ENCODE measurements around the gene DSCAML1. TPM values are rescaled to one million over a fixed set of nuclear protein-coding genes. Genes with fewer than 3 reads are reported as not detected.

Gene DSCAML1
- total RNA-seq, 2 experiments from 2014 or later, result not detected

GRCh38 chr11:117528097-117528721 lies 268.8 kb downstream of the DSCAML1 start:
- DNase-seq (ENCODE audit: low spot score), result no peak
- no peak overlapping the region for H3K27ac ChIP-seq (ENCODE audit: low read depth, low read length, poor library complexity, severe bottlenecking)
- no peaks in the 10 kb centered on the region for H3K9me2 ChIP-seq (ENCODE audit: insufficient read depth, low read length)
- no peaks in the 10 kb centered on the region for H4K20me1 ChIP-seq (ENCODE audit: insufficient read depth, low read length)
- H2AFZ ChIP-seq (ENCODE audit: low read length), result no peak overlapping the region
- no peaks in the 10 kb centered on the region for H3K36me3 ChIP-seq (ENCODE audit: insufficient read depth, low read length)
- no peak overlapping the region for H3K4me3 ChIP-seq (ENCODE audit: low read depth, low read length, poor library complexity, severe bottlenecking)
- POLR2A ChIA-PET, result no interaction called here
- H3K79me2 ChIP-seq (ENCODE audit: insufficient read depth, low read depth, low read length), result no peaks in the 10 kb centered on the region
- CTCF ChIA-PET (ENCODE audit: unreplicated experiment), result no interaction called here
- TF ChIP-seq CTCF (conservative IDR thresholded peaks at IDR 0.05; ENCODE audit: low read length), result no peak
- TF ChIP-seq EZH2phosphoT487 (IDR thresholded peaks at IDR 0.05; ENCODE audit: borderline replicate concordance, low read depth, low read length), result no peak
- BruUV-seq (replicated peaks), result no TSS peak
- no peak overlapping the region for H3K4me2 ChIP-seq (ENCODE audit: low read length)
- intact Hi-C loops (cut with micrococcal nuclease; ENCODE audit: unreplicated experiment), result no loop called here
- H3K4me1 ChIP-seq (ENCODE audit: insufficient read depth, low read length, poor library complexity, severe bottlenecking), result no peaks in the 10 kb centered on the region
- no peaks in the 10 kb centered on the region for H3K9me3 ChIP-seq (ENCODE audit: low read length)

GRCh38 chr11:117527271-117527670 lies 269.7 kb downstream of the DSCAML1 start:
- no TSS peak for BruUV-seq (replicated peaks)
- POLR2A ChIA-PET, result no interaction called here
- Histone ChIP-seq H3K4me2 (ENCODE audit: low read length) (no peak overlapping the region), H3K79me2 (ENCODE audit: insufficient read depth, low read depth, low read length) (no peaks in the 10 kb centered on the region), H3K36me3 (ENCODE audit: insufficient read depth, low read length) (no peaks in the 10 kb centered on the region), H2AFZ (ENCODE audit: low read length) (no peak overlapping the region), H3K9me3 (ENCODE audit: low read length) (no peaks in the 10 kb centered on the region), H3K4me1 (ENCODE audit: insufficient read depth, low read length, poor library complexity, severe bottlenecking) (no peaks in the 10 kb centered on the region), H3K4me3 (ENCODE audit: low read depth, low read length, poor library complexity, severe bottlenecking) (no peak overlapping the region), H3K27ac (ENCODE audit: low read depth, low read length, poor library complexity, severe bottlenecking) (no peak overlapping the region), H3K9me2 (ENCODE audit: insufficient read depth, low read length) (no peaks in the 10 kb centered on the region), H4K20me1 (ENCODE audit: insufficient read depth, low read length) (no peaks in the 10 kb centered on the region)
- no peak for DNase-seq (ENCODE audit: low spot score)
- no peak for TF ChIP-seq EZH2phosphoT487 (IDR thresholded peaks at IDR 0.05; ENCODE audit: borderline replicate concordance, low read depth, low read length)
- no peak for TF ChIP-seq CTCF (conservative IDR thresholded peaks at IDR 0.05; ENCODE audit: low read length)
- CTCF ChIA-PET (ENCODE audit: unreplicated experiment), result no interaction called here
- intact Hi-C loops (cut with micrococcal nuclease; ENCODE audit: unreplicated experiment), result no loop called here

GRCh38 chr11:117525866-117526542 lies 271.0 kb downstream of the DSCAML1 start:
- H3K9me2 ChIP-seq (ENCODE audit: insufficient read depth, low read length), result no peaks in the 10 kb centered on the region
- no peak for DNase-seq (ENCODE audit: low spot score)
- H3K4me2 ChIP-seq (ENCODE audit: low read length), result no peak overlapping the region
- no TSS peak for BruUV-seq (replicated peaks)
- no peaks in the 10 kb centered on the region for H3K36me3 ChIP-seq (ENCODE audit: insufficient read depth, low read length)
- no peaks in the 10 kb centered on the region for H4K20me1 ChIP-seq (ENCODE audit: insufficient read depth, low read length)
- POLR2A ChIA-PET, result no interaction called here
- intact Hi-C loops (cut with micrococcal nuclease; ENCODE audit: unreplicated experiment), result no loop called here
- no peaks in the 10 kb centered on the region for H3K4me1 ChIP-seq (ENCODE audit: insufficient read depth, low read length, poor library complexity, severe bottlenecking)
- CTCF ChIA-PET (ENCODE audit: unreplicated experiment), result no interaction called here
- H3K79me2 ChIP-seq (ENCODE audit: insufficient read depth, low read depth, low read length), result no peaks in the 10 kb centered on the region
- no peak overlapping the region for H2AFZ ChIP-seq (ENCODE audit: low read length)
- TF ChIP-seq EZH2phosphoT487 (IDR thresholded peaks at IDR 0.05; ENCODE audit: borderline replicate concordance, low read depth, low read length) (no peak), CTCF (conservative IDR thresholded peaks at IDR 0.05; ENCODE audit: low read length) (no peak)
- no peak overlapping the region for H3K27ac ChIP-seq (ENCODE audit: low read depth, low read length, poor library complexity, severe bottlenecking)
- no peak overlapping the region for H3K4me3 ChIP-seq (ENCODE audit: low read depth, low read length, poor library complexity, severe bottlenecking)
- H3K9me3 ChIP-seq (ENCODE audit: low read length), result no peaks in the 10 kb centered on the region

Measured in OCI-LY7 (cell line).